ENCODE measurements around the gene F2R. TPM values are rescaled to one million over a fixed set of nuclear protein-coding genes. Genes with fewer than 3 reads are reported as not detected.
A peak's percentile ranks its signal among the peaks of the same experiment; 100 is the strongest.
"Not testable (repeated sequence)": the region's sequence is repeated elsewhere in the genome, so short reads cannot be mapped to it uniquely, and the experiment has no call there.

Gene F2R
- total RNA-seq: 3.9 and 4.0 TPM in 2 replicates

- Mint-ChIP-seq H3K9me3 (no peaks in the 10 kb centered on the region), H3K36me3 (ENCODE audit: low read depth) (peaks cover 7% of the 10 kb centered on the region), H3K4me1 (ENCODE audit: low read depth) (peaks cover 39% of the 10 kb centered on the region), H3K27me3 (ENCODE audit: insufficient read depth) (peaks cover 19% of the 10 kb centered on the region), H3K4me3 (peak within 1 kb of the TSS; percentile 85), H3K27ac (peak within 1 kb of the TSS; percentile 34)
- DNase-seq (ENCODE audit: low spot score): no peak
- intact Hi-C loops (cut with micrococcal nuclease): loop anchor here (1.0 to 10.0 kb wide), 5 partner anchors 23 to 1059 kb away; partner anchors contain the start of gene TBCA
These were observed at the start of gene F2R for GRCh38 chr5:76715736-76716455. TSS of gene F2R (plus strand) at chr5:76716126. CDS start at chr5:76716308, 182 bp downstream.

GRCh38 chr5:76667495-76667894, 48.4 kb upstream of the F2R start:
- Mint-ChIP-seq H3K9me3 (no peaks in the 10 kb centered on the region), H3K36me3 (ENCODE audit: low read depth) (peaks cover 49% of the 10 kb centered on the region), H3K4me3 (no peak overlapping the region), H3K4me1 (ENCODE audit: low read depth) (no peaks in the 10 kb centered on the region), H3K27me3 (ENCODE audit: insufficient read depth) (no peaks in the 10 kb centered on the region), H3K27ac (no peak overlapping the region)
- no peak for DNase-seq (ENCODE audit: low spot score)
- intact Hi-C loops (cut with micrococcal nuclease): no loop called here

- H3K9me3 Mint-ChIP-seq: no peaks in the 10 kb centered on the region
- H3K4me1 Mint-ChIP-seq (ENCODE audit: low read depth): no peaks in the 10 kb centered on the region
- intact Hi-C loops (cut with micrococcal nuclease): no loop called here
- peaks cover 53% of the 10 kb centered on the region for H3K36me3 Mint-ChIP-seq (ENCODE audit: low read depth)
- no peak overlapping the region for H3K4me3 Mint-ChIP-seq
- DNase-seq (ENCODE audit: low spot score): no peak
- H3K27me3 Mint-ChIP-seq (ENCODE audit: insufficient read depth): no peaks in the 10 kb centered on the region
- no peak overlapping the region for H3K27ac Mint-ChIP-seq
These were observed 46.7 kb upstream of the F2R start for GRCh38 chr5:76669245-76669644.

DNA sequence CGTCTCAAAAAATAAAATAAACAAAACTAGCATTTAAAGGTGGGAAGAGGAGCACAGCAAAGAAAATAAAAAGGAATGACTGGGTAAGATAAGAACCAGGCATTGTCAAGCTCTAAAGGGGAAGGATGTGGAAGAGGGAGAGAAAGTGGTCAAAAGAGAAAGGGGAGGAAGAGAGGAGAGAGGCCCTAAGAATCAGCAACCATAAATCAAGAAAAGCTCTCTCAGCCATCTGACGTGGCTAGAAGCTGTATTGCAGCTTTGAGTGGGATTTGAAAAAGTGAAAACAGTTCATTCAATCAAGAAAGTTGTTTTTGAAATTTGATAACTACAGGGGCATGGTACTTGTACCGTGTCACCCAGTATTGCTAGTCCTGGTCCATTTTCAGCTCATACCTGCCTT, 45.4 kb upstream of the F2R start:
- H3K27ac Mint-ChIP-seq: no peak overlapping the region
- no peak overlapping the region for H3K4me3 Mint-ChIP-seq
- intact Hi-C loops (cut with micrococcal nuclease): no loop called here
- no peaks in the 10 kb centered on the region for H3K4me1 Mint-ChIP-seq (ENCODE audit: low read depth)
- H3K36me3 Mint-ChIP-seq (ENCODE audit: low read depth): peaks cover 49% of the 10 kb centered on the region
- H3K9me3 Mint-ChIP-seq: no peaks in the 10 kb centered on the region
- H3K27me3 Mint-ChIP-seq (ENCODE audit: insufficient read depth): no peaks in the 10 kb centered on the region
- DNase-seq (ENCODE audit: low spot score): no peak

DNA sequence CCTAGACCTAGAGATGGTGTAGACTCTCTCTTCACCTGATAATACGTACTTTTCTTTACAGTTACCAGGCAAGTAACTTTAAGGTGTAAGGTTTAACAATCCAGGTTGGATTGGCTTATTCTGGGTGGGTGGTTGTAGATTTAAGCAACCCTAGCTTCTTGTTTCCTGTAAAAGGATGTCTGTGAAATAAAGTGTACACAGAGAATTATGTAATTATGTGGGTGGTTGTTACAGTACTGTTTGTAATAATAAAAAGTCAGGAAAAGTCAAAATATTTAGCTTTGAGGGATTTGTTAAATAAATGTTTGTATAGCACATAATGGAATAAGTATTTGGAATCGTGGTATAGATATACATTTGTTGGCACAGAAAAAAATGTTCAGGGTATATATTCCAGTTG, 43.7 kb upstream of the F2R start:
- H3K4me3 Mint-ChIP-seq: no peak overlapping the region
- no peak overlapping the region for H3K27ac Mint-ChIP-seq
- DNase-seq (ENCODE audit: low spot score): no peak
- H3K36me3 Mint-ChIP-seq (ENCODE audit: low read depth): peaks cover 50% of the 10 kb centered on the region
- no peaks in the 10 kb centered on the region for H3K27me3 Mint-ChIP-seq (ENCODE audit: insufficient read depth)
- intact Hi-C loops (cut with micrococcal nuclease): no loop called here
- no peaks in the 10 kb centered on the region for H3K4me1 Mint-ChIP-seq (ENCODE audit: low read depth)
- H3K9me3 Mint-ChIP-seq: no peaks in the 10 kb centered on the region

GRCh38 chr5:76673125-76673524, 42.8 kb upstream of the F2R start:
- intact Hi-C loops (cut with micrococcal nuclease): no loop called here
- H3K27me3 Mint-ChIP-seq (ENCODE audit: insufficient read depth): no peaks in the 10 kb centered on the region
- no peak for DNase-seq (ENCODE audit: low spot score)
- H3K9me3 Mint-ChIP-seq: no peaks in the 10 kb centered on the region
- H3K27ac Mint-ChIP-seq: no peak overlapping the region
- no peaks in the 10 kb centered on the region for H3K4me1 Mint-ChIP-seq (ENCODE audit: low read depth)
- H3K4me3 Mint-ChIP-seq: no peak overlapping the region
- H3K36me3 Mint-ChIP-seq (ENCODE audit: low read depth): peaks cover 48% of the 10 kb centered on the region

DNA sequence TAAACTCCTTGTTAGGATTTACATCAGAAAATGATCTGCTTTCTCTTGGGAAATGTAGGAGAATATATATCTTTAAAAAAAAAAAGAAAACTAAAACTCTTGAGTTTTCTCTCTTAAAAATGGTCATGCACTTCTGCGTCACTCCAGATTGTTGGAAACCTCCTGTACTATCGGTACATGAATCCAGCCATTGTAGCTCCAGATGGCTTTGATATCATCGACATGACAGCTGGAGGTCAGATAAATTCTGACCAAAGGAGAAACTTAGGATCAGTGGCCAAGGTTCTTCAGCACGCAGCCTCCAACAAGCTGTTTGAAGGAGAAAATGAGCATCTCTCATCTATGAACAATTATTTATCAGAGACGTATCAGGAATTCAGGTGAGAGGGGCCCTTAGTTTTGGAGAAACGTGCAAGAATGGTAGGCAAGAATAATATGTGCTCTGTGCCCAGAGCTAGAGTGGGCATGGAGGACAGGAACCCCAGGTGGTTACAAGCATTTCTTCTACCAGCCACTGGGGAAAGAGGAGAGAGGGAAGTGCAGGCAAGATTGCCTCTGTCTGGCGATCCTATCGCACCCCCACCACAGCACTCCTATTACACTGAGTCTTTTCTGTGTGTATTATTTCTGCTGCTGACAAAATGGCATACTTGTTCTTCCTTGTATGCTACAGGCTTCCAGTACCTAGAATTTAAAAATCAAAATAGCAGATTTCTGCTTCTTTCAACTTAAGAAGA, 41.4 kb upstream of the F2R start:
- intact Hi-C loops (cut with micrococcal nuclease): no loop called here
- Mint-ChIP-seq H3K27ac (no peak overlapping the region), H3K9me3 (no peaks in the 10 kb centered on the region), H3K27me3 (ENCODE audit: insufficient read depth) (no peaks in the 10 kb centered on the region), H3K4me1 (ENCODE audit: low read depth) (no peaks in the 10 kb centered on the region), H3K4me3 (no peak overlapping the region), H3K36me3 (ENCODE audit: low read depth) (peaks cover 50% of the 10 kb centered on the region)
- DNase-seq (ENCODE audit: low spot score): no peak

DNA sequence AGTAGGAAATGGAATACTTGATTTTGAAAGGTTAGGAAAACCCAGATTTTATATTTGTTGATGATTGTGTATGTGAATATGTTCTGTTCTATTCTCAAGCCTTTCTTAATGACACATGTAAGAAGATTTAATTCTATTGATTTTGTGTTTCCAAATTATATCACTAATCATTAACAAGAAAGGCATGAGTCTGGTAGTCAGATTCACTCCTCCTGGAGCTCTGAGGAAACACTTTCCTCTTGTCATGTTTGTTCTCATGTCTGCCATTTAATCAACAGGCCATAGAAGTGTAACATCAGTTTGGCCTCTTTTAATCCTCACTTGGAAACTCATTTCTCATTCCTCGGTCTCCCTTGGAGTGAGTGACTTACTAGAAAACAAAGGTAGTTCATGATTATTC, 40.6 kb upstream of the F2R start:
- DNase-seq (ENCODE audit: low spot score): no peak
- intact Hi-C loops (cut with micrococcal nuclease): no loop called here
- no peak overlapping the region for H3K27ac Mint-ChIP-seq

DNA sequence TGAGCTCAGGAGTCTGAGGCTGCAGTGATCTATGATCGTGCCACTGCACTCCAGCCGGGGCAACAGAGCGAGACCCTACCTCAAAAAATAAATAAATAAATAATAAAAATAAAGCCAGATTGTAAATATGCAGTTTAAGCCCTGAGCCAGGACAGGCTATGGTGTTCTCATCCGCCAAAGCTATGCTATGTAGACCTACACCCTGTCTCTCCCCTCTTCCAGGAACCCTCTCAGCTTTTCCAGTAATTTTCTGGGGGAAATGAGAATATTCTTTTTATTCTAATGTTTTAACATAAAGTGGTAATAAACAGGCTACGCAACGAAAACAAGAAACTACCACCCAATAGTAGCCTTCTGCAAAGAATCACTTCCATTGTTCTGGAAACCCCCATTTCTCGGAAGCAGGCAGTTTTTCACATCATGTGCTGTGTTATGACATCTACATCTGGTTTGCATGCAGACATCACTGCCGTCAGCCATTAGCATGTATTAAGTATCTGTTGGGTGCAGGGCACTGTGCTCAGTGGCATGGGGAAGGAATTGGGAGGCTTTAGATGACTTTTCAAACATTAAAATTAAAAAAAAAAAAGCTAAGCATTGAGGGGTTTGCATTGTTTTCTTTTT, 38.0 kb upstream of the F2R start:
- no peak for DNase-seq (ENCODE audit: low spot score)
- peaks cover 43% of the 10 kb centered on the region for H3K36me3 Mint-ChIP-seq (ENCODE audit: low read depth)
- H3K4me1 Mint-ChIP-seq (ENCODE audit: low read depth): no peaks in the 10 kb centered on the region
- no peak overlapping the region for H3K4me3 Mint-ChIP-seq
- H3K27ac Mint-ChIP-seq: no peak overlapping the region
- intact Hi-C loops (cut with micrococcal nuclease): no loop called here
- no peaks in the 10 kb centered on the region for H3K9me3 Mint-ChIP-seq
- H3K27me3 Mint-ChIP-seq (ENCODE audit: insufficient read depth): no peaks in the 10 kb centered on the region

More for the DNA sequence above, 40.6 kb upstream of the F2R start:
- Mint-ChIP-seq H3K9me3 (no peaks in the 10 kb centered on the region), H3K36me3 (ENCODE audit: low read depth) (peaks cover 51% of the 10 kb centered on the region), H3K27me3 (ENCODE audit: insufficient read depth) (no peaks in the 10 kb centered on the region), H3K4me3 (no peak overlapping the region), H3K4me1 (ENCODE audit: low read depth) (no peaks in the 10 kb centered on the region)

- DNase-seq (ENCODE audit: low spot score): no peak
- intact Hi-C loops (cut with micrococcal nuclease): no loop called here
- Mint-ChIP-seq H3K27me3 (ENCODE audit: insufficient read depth) (no peaks in the 10 kb centered on the region), H3K4me3 (no peak overlapping the region), H3K27ac (no peak overlapping the region), H3K4me1 (ENCODE audit: low read depth) (no peaks in the 10 kb centered on the region), H3K9me3 (no peaks in the 10 kb centered on the region), H3K36me3 (ENCODE audit: low read depth) (peaks cover 44% of the 10 kb centered on the region)
These were observed 36.7 kb upstream of the F2R start for GRCh38 chr5:76679231-76679630.

DNA sequence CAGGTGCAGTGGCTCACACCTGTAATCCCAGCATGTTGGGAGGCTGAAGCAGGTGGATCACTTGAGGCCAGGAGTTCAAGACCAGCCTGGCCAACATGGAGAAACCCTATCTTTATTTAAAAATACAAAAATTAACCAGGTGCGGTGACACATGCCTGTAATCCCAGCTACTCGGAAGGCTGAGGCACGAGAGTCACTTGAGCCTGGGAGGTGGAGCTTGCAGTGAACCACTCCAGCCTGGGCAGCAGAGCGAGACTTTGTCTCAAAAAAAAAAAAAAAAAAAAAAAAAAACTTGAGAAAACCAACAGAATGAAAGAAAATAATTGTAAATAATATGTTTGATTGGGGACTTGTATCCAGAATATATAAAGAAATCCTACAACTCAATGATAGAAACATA, 35.1 kb upstream of the F2R start:
- H3K27me3 Mint-ChIP-seq (ENCODE audit: insufficient read depth); H3K4me1 Mint-ChIP-seq (ENCODE audit: low read depth); intact Hi-C loops (cut with micrococcal nuclease); H3K9me3 Mint-ChIP-seq; H3K4me3 Mint-ChIP-seq; DNase-seq (ENCODE audit: low spot score); H3K27ac Mint-ChIP-seq: not testable (repeated sequence)
- H3K36me3 Mint-ChIP-seq (ENCODE audit: low read depth): peaks cover 52% of the 10 kb centered on the region

DNA sequence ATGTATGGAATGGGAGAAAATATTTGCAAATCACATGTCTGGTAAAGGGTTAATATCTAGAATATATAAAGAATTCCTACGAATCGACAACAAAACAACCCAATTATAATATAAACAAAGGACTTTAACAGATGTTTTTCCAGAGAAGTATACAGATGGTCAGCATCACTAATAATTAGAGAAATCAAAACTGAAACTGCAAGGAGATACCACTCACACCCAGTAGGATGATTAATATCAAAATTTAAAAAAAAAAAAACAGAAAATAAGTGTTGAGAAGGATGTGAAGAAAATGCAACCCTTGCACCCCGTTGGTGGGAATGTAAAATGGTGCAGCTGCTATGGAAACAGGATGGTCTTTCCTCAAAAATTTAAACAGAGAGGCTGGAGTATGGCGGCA, 34.6 kb upstream of the F2R start:
- H3K36me3 Mint-ChIP-seq (ENCODE audit: low read depth): peaks cover 53% of the 10 kb centered on the region
- H3K4me3 Mint-ChIP-seq: no peak overlapping the region
- no peaks in the 10 kb centered on the region for H3K4me1 Mint-ChIP-seq (ENCODE audit: low read depth)
- H3K9me3 Mint-ChIP-seq: no peaks in the 10 kb centered on the region
- intact Hi-C loops (cut with micrococcal nuclease): no loop called here
- no peak overlapping the region for H3K27ac Mint-ChIP-seq
- DNase-seq (ENCODE audit: low spot score): no peak
- no peaks in the 10 kb centered on the region for H3K27me3 Mint-ChIP-seq (ENCODE audit: insufficient read depth)

DNA sequence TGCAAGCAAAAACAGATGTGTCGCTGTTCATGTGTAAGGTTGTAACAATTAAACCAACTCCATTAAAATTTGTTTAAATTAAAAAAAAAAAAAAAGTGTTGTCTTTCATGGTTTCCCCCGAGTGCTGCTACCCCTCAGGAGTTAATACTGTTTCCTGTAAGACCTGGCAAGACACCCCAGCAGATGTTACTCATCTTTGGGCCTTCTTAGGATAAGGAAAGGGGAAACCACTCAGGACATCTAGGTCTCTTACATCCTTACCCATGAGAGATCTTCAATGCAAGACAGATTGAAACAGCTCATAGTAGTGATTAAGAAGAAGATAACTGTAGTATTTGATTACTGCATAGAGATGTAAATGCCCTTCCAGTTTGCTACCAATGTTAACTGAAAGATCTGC, 33.5 kb upstream of the F2R start:
- intact Hi-C loops (cut with micrococcal nuclease): no loop called here
- no peaks in the 10 kb centered on the region for H3K4me1 Mint-ChIP-seq (ENCODE audit: low read depth)
- peaks cover 47% of the 10 kb centered on the region for H3K36me3 Mint-ChIP-seq (ENCODE audit: low read depth)
- H3K4me3 Mint-ChIP-seq: no peak overlapping the region
- no peaks in the 10 kb centered on the region for H3K27me3 Mint-ChIP-seq (ENCODE audit: insufficient read depth)
- no peak for DNase-seq (ENCODE audit: low spot score)
- no peaks in the 10 kb centered on the region for H3K9me3 Mint-ChIP-seq
- no peak overlapping the region for H3K27ac Mint-ChIP-seq
